Liver (tissue), 9 donors: ENCODE measurements around the gene FABP3. TPM values are rescaled to one million over a fixed set of nuclear protein-coding genes. Genes with fewer than 3 reads are reported as not detected.

Experiments
- DNase-seq: peaks from one replicate; pipeline ENCODE4 v3.0.0-alpha.2; 2017; ENCODE audit warnings: low spot score
- H3K27ac ChIP-seq, 2 donors: one replicate each; pipeline ENCODE4 v1.7.0; 2013; ENCODE audit warnings: inconsistent platforms in 2 of 2, low read length in 2 of 2, control low read depth in 1 of 2, low read depth in 1 of 2, mild to moderate bottlenecking in 1 of 2
- H3K27me3 ChIP-seq, 4 donors: one replicate each; pipeline versions ENCODE4 v1.6.1 to v1.7.0; 2013; ENCODE audit warnings: low read length in 3 of 4, inconsistent platforms in 1 of 4, mild to moderate bottlenecking in 1 of 4, moderate library complexity in 1 of 4; ENCODE audit not compliant: control insufficient read depth in 4 of 4, insufficient read depth in 4 of 4
- H3K36me3 ChIP-seq, 4 donors: one replicate each; pipeline versions ENCODE4 v1.6.1 to v1.7.0; 2013; ENCODE audit warnings: low read length in 3 of 4, mild to moderate bottlenecking in 3 of 4, low read depth in 1 of 4, moderate library complexity in 1 of 4; ENCODE audit not compliant: control insufficient read depth in 4 of 4, insufficient read depth in 3 of 4
- H3K4me1 ChIP-seq, 4 donors: one replicate each; pipeline versions ENCODE4 v1.6.1 to v1.7.0; 2013; ENCODE audit warnings: low read length in 3 of 4, mild to moderate bottlenecking in 3 of 4, moderate library complexity in 1 of 4; ENCODE audit not compliant: control insufficient read depth in 4 of 4, insufficient read depth in 4 of 4
- H3K4me3 ChIP-seq, 3 donors: one replicate each; pipeline versions ENCODE4 v1.6.1 to v1.7.0; 2013; ENCODE audit warnings: low read length in 3 of 3, control low read depth in 1 of 3, low read depth in 1 of 3, mild to moderate bottlenecking in 1 of 3
- H3K9ac ChIP-seq, 2 donors: one replicate each; pipeline ENCODE4 v1.7.0; 2013; ENCODE audit warnings: low read length in 2 of 2, mild to moderate bottlenecking in 2 of 2, moderate library complexity in 2 of 2, control low read depth in 1 of 2, low read depth in 1 of 2
- H3K9me3 ChIP-seq, 4 donors: one replicate each; pipeline versions ENCODE4 v1.6.1 to v1.7.0; 2013; ENCODE audit warnings: low read length in 3 of 4; ENCODE audit not compliant: control insufficient read depth in 4 of 4
- CTCF ChIP-seq: fragments of 150-350 bp; IDR thresholded peaks from 2 replicates; pipeline ENCODE4 v1.5.1; 2017; ENCODE audit warnings: improper control_type of control experiment, low read depth, low read length; ENCODE audit not compliant: missing input control
- FOXA1 ChIP-seq: IDR thresholded peaks from 2 replicates; pipeline ENCODE4 v1.6.1; 2016; ENCODE audit warnings: antibody characterized with exemption
- GABPA ChIP-seq, 2 donors: IDR thresholded peaks in 1 of 2; conservative IDR thresholded peaks in 1 of 2; 2 replicates each; pipeline ENCODE4 v1.6.1; 2016; ENCODE audit warnings: antibody characterized with exemption in 2 of 2, mild to moderate bottlenecking in 1 of 2, moderate library complexity in 1 of 2
- HNF4A ChIP-seq, 2 donors: conservative IDR thresholded peaks; 2 replicates each; pipeline ENCODE4 v1.6.1; 2016; ENCODE audit warnings: antibody characterized with exemption in 2 of 2, mild to moderate bottlenecking in 2 of 2
- HNF4G ChIP-seq: IDR thresholded peaks from 2 replicates; pipeline ENCODE4 v1.6.1; 2016; ENCODE audit warnings: antibody characterized with exemption
- NR2F2 ChIP-seq: IDR thresholded peaks from 2 replicates; pipeline ENCODE4 v1.6.1; 2016; ENCODE audit warnings: antibody characterized with exemption
- RAD21 ChIP-seq, 2 donors: IDR thresholded peaks; 2 replicates each; pipeline ENCODE4 v1.6.1; 2016; ENCODE audit warnings: antibody characterized with exemption in 2 of 2, mild to moderate bottlenecking in 2 of 2
- REST ChIP-seq: IDR thresholded peaks from 2 replicates; pipeline ENCODE4 v1.6.1; 2016; ENCODE audit warnings: antibody characterized with exemption, mild to moderate bottlenecking
- RXRA ChIP-seq, 2 donors: IDR thresholded peaks; 2 replicates each; pipeline ENCODE4 v1.6.1; 2017 to 2018; ENCODE audit warnings: antibody characterized with exemption in 2 of 2, mild to moderate bottlenecking in 1 of 2
- TAF1 ChIP-seq: conservative IDR thresholded peaks from 2 replicates; pipeline ENCODE4 v1.6.1; 2016; ENCODE audit warnings: antibody characterized with exemption, mild to moderate bottlenecking
- YY1 ChIP-seq: IDR thresholded peaks from 2 replicates; pipeline ENCODE4 v1.6.1; 2016; ENCODE audit warnings: antibody characterized with exemption, mild to moderate bottlenecking
- whole genome bisulfite sequencing: extraction: QIAGEN DNeasy Blood & Tissue Kit; methylation state at CpG from one replicate; pipeline ENCODE4 v1.1.7; 2013; 5-methylcytosine and 5-hydroxymethylcytosine counted together
- polyA plus RNA-seq, 2 donors: library from polyadenylated mRNA; stranded (reverse) in 1 of 2; unstranded in 1 of 2; fragments of 200-250 nt in 1 of 2; fragments of >200 nt in 1 of 2; fragmentation: Nextera tagmentation in 1 of 2; extraction: Ambion mirVana in 1 of 2; gene quantifications; one replicate each; pipeline versions ENCODE4 v1.2.1 to v1.2.3, GENCODE V29; 2013 to 2015
- total RNA-seq, 2 donors: library from RNA; depleted of rRNA; stranded (reverse); fragments of >200 nt; gene quantifications; one replicate each; pipeline ENCODE4 v1.2.3, GENCODE V29; 2014
- TF ChIP-seq, protein P1 (sequence below): IDR thresholded peaks from 2 replicates; pipeline ENCODE4 v1.6.1; 2016; ENCODE audit warnings: antibody characterized with exemption
- donor health status: healthy.
- donor health status: healthy.
- donor health status: healthy.
- donor health status: healthy.
- donor health status: healthy.

The FABP3 gene
- total and polyA plus RNA-seq, 4 donors, result 2.8 to 28.2 (median 5.2) TPM

DNA sequence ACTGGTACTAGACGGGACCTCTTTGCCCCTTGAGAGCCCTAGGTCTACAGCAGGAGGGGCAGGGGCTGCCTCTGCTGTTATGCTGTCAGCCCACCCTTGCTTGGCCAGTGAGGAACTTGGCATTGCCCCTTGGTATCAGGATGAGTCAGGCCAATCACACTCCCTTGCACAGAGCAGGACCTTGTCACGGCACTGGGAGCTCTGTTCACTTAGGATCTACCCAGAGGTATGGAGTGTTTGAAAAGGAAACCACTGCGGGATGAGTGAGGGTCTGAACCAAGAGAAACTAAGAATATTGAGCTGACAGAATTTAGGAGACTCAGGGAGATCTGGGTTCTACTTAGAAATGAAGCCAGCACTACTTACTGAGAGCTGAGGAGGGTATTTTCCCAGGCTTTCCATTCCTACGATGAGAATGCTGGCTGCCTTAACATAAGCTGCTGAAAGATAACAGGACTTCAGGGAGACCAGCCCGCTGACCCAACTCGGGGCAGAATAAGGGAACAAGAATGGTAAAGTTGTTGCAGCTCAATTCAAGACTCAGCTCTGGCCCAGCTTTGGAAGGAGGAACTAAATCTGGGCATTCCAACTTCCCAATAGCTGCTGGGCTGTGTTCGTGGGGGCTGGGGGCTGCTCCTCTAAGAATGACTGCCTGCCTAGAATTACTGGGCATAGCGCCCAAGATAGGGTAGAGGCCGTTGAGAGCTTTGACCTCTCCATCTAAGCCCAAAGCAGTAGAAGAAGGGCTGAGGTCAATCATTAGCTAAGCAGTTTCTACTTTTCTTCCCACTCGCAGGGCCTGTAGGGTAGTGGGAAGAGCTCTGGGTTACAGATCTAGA, 1.5 kb downstream of the FABP3 start:
- no peaks in the 10 kb centered on the region for H3K27me3 ChIP-seq
- no peak overlapping the region for H3K9ac ChIP-seq
- TF ChIP-seq HNF4A (conservative IDR thresholded peaks at IDR 0.05), result no peak
- no peak for TF ChIP-seq HNF4G
- peak; percentile 50 to 60 for TF ChIP-seq RXRA (IDR thresholded peaks at IDR 0.05)
- no peak for TF ChIP-seq FOXA1
- TF ChIP-seq NR2F2, result peak; percentile 72
- no peaks in the 10 kb centered on the region for H3K36me3 ChIP-seq
- no peak overlapping the region for H3K4me3 ChIP-seq
- H3K9me3 ChIP-seq, result no peaks in the 10 kb centered on the region
- WGBS, result 52% methylated on average over 10 of the region's 10 CpGs
- H3K27ac ChIP-seq, result no peak overlapping the region
- DNase-seq, result no peak
- peaks cover 12 to 30% (median 26%) of the 10 kb centered on the region in 4 donors for H3K4me1 ChIP-seq

DNA sequence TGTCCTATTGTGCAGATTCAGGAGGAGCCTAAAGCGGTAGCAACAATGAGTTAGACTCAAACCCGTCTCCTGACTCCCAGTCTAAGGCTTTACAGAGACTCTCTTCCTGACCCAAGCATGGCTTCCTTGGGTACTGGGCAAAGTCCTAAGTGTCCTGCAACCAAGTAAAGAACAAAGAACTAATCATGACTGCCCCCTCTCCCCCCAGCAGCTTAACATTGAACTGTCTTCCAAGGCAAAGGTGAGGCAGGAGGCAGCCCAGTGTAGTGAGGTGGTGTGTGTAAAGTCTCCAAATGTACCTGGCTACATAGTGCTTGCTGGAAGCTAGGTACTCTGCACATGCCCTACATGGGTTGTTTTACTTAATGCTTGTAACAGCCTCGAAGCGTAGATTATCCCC, 2.3 kb downstream of the FABP3 start:
- WGBS, result 96% methylated on average over 4 of the region's 4 CpGs
- no peak for DNase-seq
- Histone ChIP-seq H3K27me3 (no peaks in the 10 kb centered on the region), H3K9ac (no peak overlapping the region), H3K4me3 (no peak overlapping the region), H3K36me3 (no peaks in the 10 kb centered on the region), H3K4me1 (peaks cover 12 to 30% (median 26%) of the 10 kb centered on the region in 4 donors), H3K27ac (no peak overlapping the region), H3K9me3 (no peaks in the 10 kb centered on the region)
- no peak for TF ChIP-seq CTCF
- no peak for TF ChIP-seq YY1
- TF ChIP-seq, protein P1, sequence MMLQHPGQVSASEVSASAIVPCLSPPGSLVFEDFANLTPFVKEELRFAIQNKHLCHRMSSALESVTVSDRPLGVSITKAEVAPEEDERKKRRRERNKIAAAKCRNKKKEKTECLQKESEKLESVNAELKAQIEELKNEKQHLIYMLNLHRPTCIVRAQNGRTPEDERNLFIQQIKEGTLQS, result no peak
- TF ChIP-seq REST, result no peak
- TF ChIP-seq GABPA (IDR thresholded peaks at IDR 0.05 in 1 of 2, conservative IDR thresholded peaks at IDR 0.05 in 1 of 2), result no peak
- no peak for TF ChIP-seq RXRA (IDR thresholded peaks at IDR 0.05)
- TF ChIP-seq HNF4G, result no peak
- no peak for TF ChIP-seq NR2F2
- TF ChIP-seq TAF1, result no peak
- no peak for TF ChIP-seq RAD21 (IDR thresholded peaks at IDR 0.05)
